ENCODE measurements around the gene INPP5F. TPM values are rescaled to one million over a fixed set of nuclear protein-coding genes. Genes with fewer than 3 reads are reported as not detected.

The INPP5F gene
- total and polyA plus RNA-seq, 2 of the 13 experiments (the other 11 are each of a cell fraction or from before 2014, with no cell fraction given), result 12.5 to 15.7 TPM

DNA sequence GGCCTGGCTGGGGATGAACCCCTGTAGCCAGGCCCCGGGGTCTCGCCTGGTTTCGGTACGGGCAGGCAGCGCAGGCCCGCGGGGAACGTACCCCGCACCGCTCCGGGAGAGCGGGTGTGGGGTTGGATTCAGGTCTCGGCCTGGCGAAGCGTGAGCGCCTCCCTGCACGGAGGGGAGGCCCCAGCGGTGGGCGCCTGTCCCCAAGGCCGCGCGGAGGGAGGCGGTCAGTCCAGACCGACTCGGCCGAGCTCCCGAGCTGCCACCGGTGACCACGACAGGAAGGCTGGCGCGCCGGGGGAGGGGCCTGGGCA is 378 bp upstream of the INPP5F start (continued):
- TF ChIP-seq ZGPAT (CRISPR knock-in tag; IDR thresholded peaks at IDR 0.05), result peak; percentile 90
- peak; percentile 67; the same call in 1 of the 2 replicates for TF ChIP-seq SPEN (CRISPR knock-in tag; IDR thresholded peaks at IDR 0.05; ENCODE audit: low read depth)
- no peak for TF ChIP-seq ZNF367 (CRISPR knock-in tag; IDR thresholded peaks at IDR 0.05; ENCODE audit: borderline replicate concordance)
- no peak for TF ChIP-seq ZNF343 (CRISPR knock-in tag; IDR thresholded peaks at IDR 0.05)
- TF ChIP-seq PAF1 (CRISPR knock-in tag; IDR thresholded peaks at IDR 0.05), result no peak
- TF ChIP-seq, protein P1, sequence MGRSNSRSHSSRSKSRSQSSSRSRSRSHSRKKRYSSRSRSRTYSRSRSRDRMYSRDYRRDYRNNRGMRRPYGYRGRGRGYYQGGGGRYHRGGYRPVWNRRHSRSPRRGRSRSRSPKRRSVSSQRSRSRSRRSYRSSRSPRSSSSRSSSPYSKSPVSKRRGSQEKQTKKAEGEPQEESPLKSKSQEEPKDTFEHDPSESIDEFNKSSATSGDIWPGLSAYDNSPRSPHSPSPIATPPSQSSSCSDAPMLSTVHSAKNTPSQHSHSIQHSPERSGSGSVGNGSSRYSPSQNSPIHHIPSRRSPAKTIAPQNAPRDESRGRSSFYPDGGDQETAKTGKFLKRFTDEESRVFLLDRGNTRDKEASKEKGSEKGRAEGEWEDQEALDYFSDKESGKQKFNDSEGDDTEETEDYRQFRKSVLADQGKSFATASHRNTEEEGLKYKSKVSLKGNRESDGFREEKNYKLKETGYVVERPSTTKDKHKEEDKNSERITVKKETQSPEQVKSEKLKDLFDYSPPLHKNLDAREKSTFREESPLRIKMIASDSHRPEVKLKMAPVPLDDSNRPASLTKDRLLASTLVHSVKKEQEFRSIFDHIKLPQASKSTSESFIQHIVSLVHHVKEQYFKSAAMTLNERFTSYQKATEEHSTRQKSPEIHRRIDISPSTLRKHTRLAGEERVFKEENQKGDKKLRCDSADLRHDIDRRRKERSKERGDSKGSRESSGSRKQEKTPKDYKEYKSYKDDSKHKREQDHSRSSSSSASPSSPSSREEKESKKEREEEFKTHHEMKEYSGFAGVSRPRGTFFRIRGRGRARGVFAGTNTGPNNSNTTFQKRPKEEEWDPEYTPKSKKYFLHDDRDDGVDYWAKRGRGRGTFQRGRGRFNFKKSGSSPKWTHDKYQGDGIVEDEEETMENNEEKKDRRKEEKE (IDR thresholded peaks at IDR 0.05), result no peak
- no peak for TF ChIP-seq FOXM1 (CRISPR knock-in tag; IDR thresholded peaks at IDR 0.05)
- TF ChIP-seq ZMAT5 (CRISPR knock-in tag; IDR thresholded peaks at IDR 0.05; ENCODE audit: borderline replicate concordance, low read depth), result no peak
- TF ChIP-seq GZF1 (CRISPR knock-in tag; IDR thresholded peaks at IDR 0.05), result peak; percentile 55; the same call in 1 of the 2 replicates
- TF ChIP-seq ZNF782 (CRISPR knock-in tag; IDR thresholded peaks at IDR 0.05; ENCODE audit: borderline replicate concordance), result no peak; the same call in 1 of the 2 replicates
- TF ChIP-seq PPARG (CRISPR knock-in tag; conservative IDR thresholded peaks at IDR 0.05), result no peak
- TF ChIP-seq, protein P2, sequence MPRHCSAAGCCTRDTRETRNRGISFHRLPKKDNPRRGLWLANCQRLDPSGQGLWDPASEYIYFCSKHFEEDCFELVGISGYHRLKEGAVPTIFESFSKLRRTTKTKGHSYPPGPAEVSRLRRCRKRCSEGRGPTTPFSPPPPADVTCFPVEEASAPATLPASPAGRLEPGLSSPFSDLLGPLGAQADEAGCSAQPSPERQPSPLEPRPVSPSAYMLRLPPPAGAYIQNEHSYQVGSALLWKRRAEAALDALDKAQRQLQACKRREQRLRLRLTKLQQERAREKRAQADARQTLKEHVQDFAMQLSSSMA (CRISPR knock-in tag; IDR thresholded peaks at IDR 0.05), result no peak
- TF ChIP-seq, protein P3, sequence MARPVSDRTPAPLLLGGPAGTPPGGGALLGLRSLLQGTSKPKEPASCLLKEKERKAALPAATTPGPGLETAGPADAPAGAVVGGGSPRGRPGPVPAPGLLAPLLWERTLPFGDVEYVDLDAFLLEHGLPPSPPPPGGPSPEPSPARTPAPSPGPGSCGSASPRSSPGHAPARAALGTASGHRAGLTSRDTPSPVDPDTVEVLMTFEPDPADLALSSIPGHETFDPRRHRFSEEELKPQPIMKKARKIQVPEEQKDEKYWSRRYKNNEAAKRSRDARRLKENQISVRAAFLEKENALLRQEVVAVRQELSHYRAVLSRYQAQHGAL (CRISPR knock-in tag; IDR thresholded peaks at IDR 0.05; ENCODE audit: not compliant biosample characterization), result peak; percentile 38
- TF ChIP-seq ZNF207 (IDR thresholded peaks at IDR 0.05; ENCODE audit: borderline replicate concordance), result no peak
- TF ChIP-seq RNF2 (conservative IDR thresholded peaks at IDR 0.05; ENCODE audit: low read depth), result no peak
- TF ChIP-seq RARA (CRISPR knock-in tag; IDR thresholded peaks at IDR 0.05), result peak; percentile 39; the same call in 1 of the 2 replicates
- TF ChIP-seq, protein P4, sequence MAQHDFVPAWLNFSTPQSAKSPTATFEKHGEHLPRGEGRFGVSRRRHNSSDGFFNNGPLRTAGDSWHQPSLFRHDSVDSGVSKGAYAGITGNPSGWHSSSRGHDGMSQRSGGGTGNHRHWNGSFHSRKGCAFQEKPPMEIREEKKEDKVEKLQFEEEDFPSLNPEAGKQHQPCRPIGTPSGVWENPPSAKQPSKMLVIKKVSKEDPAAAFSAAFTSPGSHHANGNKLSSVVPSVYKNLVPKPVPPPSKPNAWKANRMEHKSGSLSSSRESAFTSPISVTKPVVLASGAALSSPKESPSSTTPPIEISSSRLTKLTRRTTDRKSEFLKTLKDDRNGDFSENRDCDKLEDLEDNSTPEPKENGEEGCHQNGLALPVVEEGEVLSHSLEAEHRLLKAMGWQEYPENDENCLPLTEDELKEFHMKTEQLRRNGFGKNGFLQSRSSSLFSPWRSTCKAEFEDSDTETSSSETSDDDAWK (CRISPR knock-in tag; IDR thresholded peaks at IDR 0.05), result no peak
- no peak for TF ChIP-seq ZNF24 (IDR thresholded peaks at IDR 0.05)
- TF ChIP-seq TFE3 (CRISPR knock-in tag; IDR thresholded peaks at IDR 0.05), result 0 out of 2 replicates have a peak, but pooled peaks have one; percentile 15
- peak; percentile 30; the same call in 1 of the 2 replicates for TF ChIP-seq ZNF598 (CRISPR knock-in tag; IDR thresholded peaks at IDR 0.05; ENCODE audit: borderline replicate concordance)
- TF ChIP-seq, protein P5, sequence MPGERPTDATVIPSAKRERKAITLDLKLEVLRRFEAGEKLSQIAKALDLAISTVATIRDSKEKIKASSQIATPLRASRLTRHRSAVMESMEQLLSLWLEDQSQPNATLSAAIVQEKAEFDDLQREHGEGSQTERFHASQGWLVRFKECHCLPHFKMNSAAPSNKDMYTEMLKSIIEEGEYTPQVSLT (CRISPR knock-in tag; IDR thresholded peaks at IDR 0.05; ENCODE audit: borderline replicate concordance, low read depth), result no peak
- TF ChIP-seq ZNF460 (CRISPR knock-in tag; IDR thresholded peaks at IDR 0.05; ENCODE audit: borderline replicate concordance), result no peak
